ENCODE measurements around the gene FIGN. TPM values are rescaled to one million over a fixed set of nuclear protein-coding genes. Genes with fewer than 3 reads are reported as not detected.

Gene FIGN
- total RNA-seq, 6 donors from 2014 or later: 0.91 to 4.5 (median 4.1) TPM

DNA sequence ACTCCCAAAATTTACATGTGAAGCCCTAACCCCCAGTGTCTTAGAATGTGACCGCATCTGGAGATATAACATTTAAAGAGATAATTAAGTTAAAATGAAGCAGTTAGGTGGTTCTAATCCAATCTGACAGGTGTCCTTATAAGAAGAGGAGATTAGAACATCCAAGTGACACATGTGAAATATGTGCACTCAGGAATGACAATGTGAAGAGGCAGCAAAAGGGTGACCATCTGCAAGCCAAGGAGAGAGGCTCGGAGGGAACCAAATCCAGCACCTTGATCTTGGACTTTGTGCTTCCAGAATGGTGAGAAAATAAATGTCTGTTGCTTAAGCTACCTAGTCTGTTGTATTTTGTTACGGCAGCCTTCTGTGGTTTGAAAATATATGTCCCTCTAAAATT, 165.4 kb downstream of the FIGN start:
- no peak overlapping the region for H3K4me3 ChIP-seq
- TF ChIP-seq CTCF (IDR thresholded peaks at IDR 0.05): no peak
- no peak for TF ChIP-seq POLR2A (IDR thresholded peaks at IDR 0.05)
- no peak for TF ChIP-seq POLR2AphosphoS5 (IDR thresholded peaks at IDR 0.05)
- TF ChIP-seq EP300 (IDR thresholded peaks at IDR 0.05): no peak
- H3K36me3 ChIP-seq: no peaks in the 10 kb centered on the region
- WGBS, 2 donors: 88 to 89% methylated on average over 3 of the region's 3 CpGs
- H3K27me3 ChIP-seq: no peaks in the 10 kb centered on the region
- H3K27ac ChIP-seq: no peak overlapping the region
- ATAC-seq (ENCODE audit: low FRiP score in 2 of 2) (no peak), DNase-seq (no peak)
- H3K9me3 ChIP-seq: no peaks in the 10 kb centered on the region
- peaks cover 0 to 2% (median 0%) of the 10 kb centered on the region in 4 donors for H3K4me1 ChIP-seq

GRCh38 chr2:163565192-163565591, 170.6 kb downstream of the FIGN start:
- no peaks in the 10 kb centered on the region for H3K9me3 ChIP-seq
- 82 to 94% methylated on average over 1 of the region's 1 CpG for whole genome bisulfite sequencing, 2 donors
- H3K27ac ChIP-seq: no peak overlapping the region
- H3K4me1 ChIP-seq: no peaks in the 10 kb centered on the region
- no peaks in the 10 kb centered on the region for H3K27me3 ChIP-seq
- TF ChIP-seq EP300 (IDR thresholded peaks at IDR 0.05) (no peak), POLR2AphosphoS5 (IDR thresholded peaks at IDR 0.05) (no peak), POLR2A (IDR thresholded peaks at IDR 0.05) (no peak), CTCF (IDR thresholded peaks at IDR 0.05) (no peak)
- no peak for DNase-seq
- H3K36me3 ChIP-seq: no peaks in the 10 kb centered on the region
- no peak overlapping the region for H3K4me3 ChIP-seq
- no peak for ATAC-seq (ENCODE audit: low FRiP score in 2 of 2)

- no peak for ATAC-seq (ENCODE audit: low FRiP score in 2 of 2)
- H3K36me3 ChIP-seq: no peaks in the 10 kb centered on the region
- no peaks in the 10 kb centered on the region for H3K4me1 ChIP-seq
- H3K27ac ChIP-seq: no peak overlapping the region
- TF ChIP-seq POLR2A (IDR thresholded peaks at IDR 0.05): no peak
- no peak for TF ChIP-seq CTCF (IDR thresholded peaks at IDR 0.05)
- no peak for TF ChIP-seq EP300 (IDR thresholded peaks at IDR 0.05)
- no peak for TF ChIP-seq POLR2AphosphoS5 (IDR thresholded peaks at IDR 0.05)
- DNase-seq: no peak
- H3K27me3 ChIP-seq: no peaks in the 10 kb centered on the region
- H3K4me3 ChIP-seq: no peak overlapping the region
- no peaks in the 10 kb centered on the region for H3K9me3 ChIP-seq
Measured at GRCh38 chr2:163564236-163564635, 171.6 kb downstream of the FIGN start.

DNA sequence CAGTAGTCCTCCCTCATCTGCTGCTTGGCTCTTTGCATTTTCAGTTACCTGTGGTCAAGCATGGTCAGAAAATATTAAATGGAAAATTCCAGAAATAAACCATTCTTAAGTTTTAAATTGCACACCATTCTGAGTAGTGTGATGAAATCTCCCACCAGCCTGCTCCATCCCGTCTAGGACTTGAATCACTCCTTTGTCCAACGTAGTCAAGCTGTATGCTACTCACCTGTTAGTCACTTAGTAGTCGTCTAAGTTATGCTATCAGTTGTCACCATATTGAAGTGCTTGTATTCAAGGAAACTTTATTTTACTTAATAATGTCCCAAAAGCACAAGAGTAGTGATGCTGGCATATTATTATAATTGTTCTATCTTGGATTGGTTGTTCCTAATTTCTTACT, 172.5 kb downstream of the FIGN start:
- DNase-seq: no peak
- TF ChIP-seq EP300 (IDR thresholded peaks at IDR 0.05): no peak
- TF ChIP-seq POLR2AphosphoS5 (IDR thresholded peaks at IDR 0.05): no peak
- TF ChIP-seq CTCF (IDR thresholded peaks at IDR 0.05): no peak
- no peak for TF ChIP-seq POLR2A (IDR thresholded peaks at IDR 0.05)
- Histone ChIP-seq H3K9me3 (no peaks in the 10 kb centered on the region), H3K4me3 (no peak overlapping the region), H3K36me3 (no peaks in the 10 kb centered on the region), H3K27ac (no peak overlapping the region), H3K4me1 (no peaks in the 10 kb centered on the region), H3K27me3 (no peaks in the 10 kb centered on the region)
- WGBS, 2 donors: 68 to 72% methylated on average over 3 of the region's 3 CpGs
- ATAC-seq (ENCODE audit: low FRiP score in 2 of 2): no peak

- WGBS, 2 donors: 40 to 57% methylated on average over 8 of the region's 8 CpGs
- ATAC-seq (ENCODE audit: low FRiP score in 2 of 2): no peak
- Histone ChIP-seq H3K27me3 (no peaks in the 10 kb centered on the region), H3K27ac (no peak overlapping the region), H3K4me3 (no peak overlapping the region), H3K9me3 (no peaks in the 10 kb centered on the region), H3K36me3 (no peaks in the 10 kb centered on the region), H3K4me1 (no peaks in the 10 kb centered on the region)
- TF ChIP-seq POLR2AphosphoS5 (IDR thresholded peaks at IDR 0.05): no peak
- TF ChIP-seq CTCF (IDR thresholded peaks at IDR 0.05): no peak
- no peak for TF ChIP-seq EP300 (IDR thresholded peaks at IDR 0.05)
- no peak for TF ChIP-seq POLR2A (IDR thresholded peaks at IDR 0.05)
- no peak for DNase-seq
Measured at GRCh38 chr2:163558251-163559021, 177.4 kb downstream of the FIGN start.

All from upper lobe of left lung (tissue), 6 donors.